Ovary (tissue), 3 donors: ENCODE results near the gene PDE1A.

Experiments used
- EP300 ChIP-seq: sonication (generic); formaldehyde crosslinking; IDR thresholded peaks from one replicate; pipeline ENCODE4 v1.6.1; 2017; ENCODE audit warnings: antibody characterized with exemption
- POLR2A ChIP-seq: fragments of 450-650 bp; IDR thresholded peaks from one replicate; pipeline ENCODE4 v1.6.1; 2017; ENCODE audit warnings: antibody characterized with exemption, mild to moderate bottlenecking, moderate library complexity
- TF ChIP-seq, protein P1 (sequence below), 3 donors: fragments of 450-650 bp in 2 of 3; fragments of 200-600 bp in 1 of 3; IDR thresholded peaks; one replicate each; pipeline versions ENCODE4 v1.5.1 to v1.8.0; 2016 to 2022; ENCODE audit warnings: antibody characterized with exemption in 3 of 3, mild to moderate bottlenecking in 1 of 3
- donor health status: DM: no; HTN: no; CAD: no.

DNA sequence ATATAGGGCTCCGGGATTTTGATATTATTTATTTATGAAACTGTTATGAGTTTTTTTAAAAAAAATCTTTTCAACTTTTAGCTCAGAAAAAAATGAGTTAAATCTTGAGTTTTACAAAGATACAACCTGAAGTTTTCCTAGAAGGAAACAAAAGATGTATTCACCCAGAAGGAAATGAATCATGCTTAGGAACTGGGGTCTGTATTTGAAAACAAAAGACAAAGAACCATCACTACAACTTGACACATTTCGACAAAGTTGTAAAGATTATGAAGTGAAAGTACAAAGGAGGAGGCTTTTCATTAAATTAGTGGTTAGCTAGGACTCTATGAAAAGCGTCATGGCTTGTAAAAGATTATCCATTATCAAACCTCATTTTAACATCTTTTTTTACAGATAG is 143.3 kb downstream of the PDE1A start:
- TF ChIP-seq POLR2A, result no peak
- TF ChIP-seq, protein P1, sequence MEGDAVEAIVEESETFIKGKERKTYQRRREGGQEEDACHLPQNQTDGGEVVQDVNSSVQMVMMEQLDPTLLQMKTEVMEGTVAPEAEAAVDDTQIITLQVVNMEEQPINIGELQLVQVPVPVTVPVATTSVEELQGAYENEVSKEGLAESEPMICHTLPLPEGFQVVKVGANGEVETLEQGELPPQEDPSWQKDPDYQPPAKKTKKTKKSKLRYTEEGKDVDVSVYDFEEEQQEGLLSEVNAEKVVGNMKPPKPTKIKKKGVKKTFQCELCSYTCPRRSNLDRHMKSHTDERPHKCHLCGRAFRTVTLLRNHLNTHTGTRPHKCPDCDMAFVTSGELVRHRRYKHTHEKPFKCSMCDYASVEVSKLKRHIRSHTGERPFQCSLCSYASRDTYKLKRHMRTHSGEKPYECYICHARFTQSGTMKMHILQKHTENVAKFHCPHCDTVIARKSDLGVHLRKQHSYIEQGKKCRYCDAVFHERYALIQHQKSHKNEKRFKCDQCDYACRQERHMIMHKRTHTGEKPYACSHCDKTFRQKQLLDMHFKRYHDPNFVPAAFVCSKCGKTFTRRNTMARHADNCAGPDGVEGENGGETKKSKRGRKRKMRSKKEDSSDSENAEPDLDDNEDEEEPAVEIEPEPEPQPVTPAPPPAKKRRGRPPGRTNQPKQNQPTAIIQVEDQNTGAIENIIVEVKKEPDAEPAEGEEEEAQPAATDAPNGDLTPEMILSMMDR (IDR thresholded peaks at IDR 0.05), result no peak
- TF ChIP-seq EP300, result no peak
